Forelimb muscle (tissue), 1 donor: ENCODE measurements around the gene SMYD5. TPM values are rescaled to one million over a fixed set of nuclear protein-coding genes. Genes with fewer than 3 reads are reported as not detected.

Experiments
- DNase-seq: peaks from one replicate; pipeline ENCODE4 v3.0.0-alpha.2; 2013; ENCODE audit warnings: low read depth
- polyA plus RNA-seq: library from polyadenylated mRNA; unstranded; fragments of 120-200 nt; gene quantifications from one replicate; pipeline ENCODE4 v1.2.1, GENCODE V29; 2013; ENCODE audit not compliant: insufficient read length

Gene SMYD5
- polyA plus RNA-seq, 1 donor = 32.5 TPM

DNA sequence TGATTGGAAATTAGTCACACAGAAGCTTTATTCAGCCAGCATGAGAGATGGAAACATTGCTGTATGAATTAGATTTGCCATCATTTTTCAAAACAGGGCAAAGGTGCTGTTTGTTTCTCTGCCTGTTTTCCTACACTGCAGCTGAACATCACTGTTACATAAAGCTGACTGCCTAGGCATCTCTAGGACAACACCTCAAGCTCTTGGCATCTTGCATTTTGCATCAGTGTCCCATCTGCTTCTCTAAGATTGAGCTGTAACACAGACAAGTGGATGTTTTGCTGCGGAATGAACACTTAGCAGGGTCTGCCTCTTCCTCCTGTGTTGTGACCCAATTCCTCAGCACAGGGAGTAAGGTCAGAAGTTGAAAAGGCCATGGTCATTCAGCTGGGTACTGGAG is 24.9 kb downstream of the SMYD5 start:
- DNase-seq = no peak

DNA sequence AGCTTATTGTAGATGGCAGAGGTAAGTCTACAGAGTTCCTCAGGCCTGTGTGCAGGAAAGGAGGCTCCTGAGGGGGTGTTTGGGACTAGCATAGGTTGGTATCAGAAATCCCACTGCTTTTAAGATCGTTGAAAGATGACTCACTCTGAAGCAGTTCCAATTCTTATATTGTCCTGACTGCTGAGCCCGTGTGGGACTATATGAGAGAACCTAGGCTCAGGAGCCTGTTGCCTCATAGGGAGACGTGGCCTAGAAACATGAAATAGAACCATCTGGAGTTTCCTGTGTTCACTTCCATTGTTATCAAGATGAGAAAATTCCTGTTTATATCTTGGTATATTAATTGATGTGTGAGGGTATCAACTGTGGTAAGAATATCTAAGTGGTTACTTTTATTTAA is 25.7 kb downstream of the SMYD5 start:
- DNase-seq = no peak

DNA sequence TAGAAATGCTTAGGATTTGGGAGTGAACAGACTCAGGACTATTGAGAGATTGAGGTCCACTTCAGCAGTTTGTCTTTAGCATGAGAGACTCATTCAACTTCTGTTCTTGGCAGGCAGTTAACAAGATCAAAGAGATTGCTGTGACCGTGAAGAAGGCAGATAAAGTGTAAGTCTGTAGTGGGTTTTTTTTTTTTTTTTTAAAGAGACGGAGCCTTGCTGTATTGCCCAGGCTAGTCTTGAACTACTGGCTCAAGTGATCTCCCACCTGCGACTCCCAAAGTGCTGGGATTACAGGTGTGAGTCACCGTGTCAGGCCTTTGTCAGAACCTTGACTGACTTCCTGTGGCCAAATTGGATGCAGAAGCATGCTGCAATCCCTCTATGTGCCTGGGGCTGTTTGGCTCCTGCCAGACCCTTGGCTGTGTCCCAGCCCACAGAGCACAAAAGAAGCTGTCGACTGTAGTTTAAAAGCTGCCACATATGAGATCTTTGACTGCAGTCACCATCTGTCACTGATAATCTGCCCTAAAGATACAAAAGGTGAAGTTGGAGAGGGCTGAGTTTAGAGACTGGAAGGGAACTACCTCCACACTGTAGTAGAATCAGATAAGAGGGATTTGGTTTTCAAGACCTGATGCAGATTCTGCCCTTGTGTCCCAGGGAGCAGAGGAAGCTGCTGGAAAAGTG is 30.0 kb downstream of the SMYD5 start:
- no peak for DNase-seq

- no peak for DNase-seq
Measured at GRCh38 chr2:73244580-73244979, 30.5 kb downstream of the SMYD5 start.

DNA sequence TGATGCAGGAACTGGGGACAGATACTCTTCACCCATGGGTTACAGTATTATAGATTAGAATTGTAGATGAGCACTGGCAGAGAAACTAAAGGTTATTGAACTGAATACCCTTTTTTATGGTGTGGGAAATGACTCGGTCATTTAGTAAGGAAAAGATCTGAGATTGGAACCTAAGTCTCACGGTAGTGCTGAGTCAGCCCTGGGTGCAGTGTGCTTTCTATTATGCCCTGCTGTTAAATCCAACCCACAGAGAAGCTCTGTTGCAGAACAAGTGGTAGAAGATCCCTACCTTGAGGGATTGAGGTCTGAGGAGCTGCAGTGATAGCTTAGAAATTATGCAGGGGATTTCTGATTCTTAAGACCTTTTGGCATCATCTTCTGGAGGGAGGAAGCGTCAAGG is 32.8 kb downstream of the SMYD5 start:
- no peak for DNase-seq

DNA sequence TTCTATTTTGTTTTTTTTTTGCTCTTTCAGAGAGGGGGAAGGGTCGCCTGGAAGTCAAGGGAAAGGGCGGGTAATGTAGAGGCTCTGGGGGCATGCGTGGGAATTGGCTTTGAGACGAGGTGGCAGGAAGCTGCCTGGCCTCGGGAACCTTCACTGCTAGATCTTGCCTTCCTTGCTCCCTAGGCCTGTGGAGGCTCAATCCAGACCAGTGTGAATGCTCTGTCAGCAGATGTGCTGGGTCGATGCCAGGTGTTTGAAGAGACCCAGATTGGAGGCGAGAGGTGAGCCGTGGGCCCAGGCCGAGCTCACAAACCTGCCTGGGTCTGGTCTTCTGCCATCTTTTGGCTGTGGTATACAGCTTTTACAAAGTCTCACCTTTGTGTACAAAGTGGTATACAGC is 35.6 kb downstream of the SMYD5 start:
- DNase-seq = no peak

- no peak for DNase-seq
Measured at GRCh38 chr2:73250872-73251846, 37.1 kb downstream of the SMYD5 start.

- no peak for DNase-seq
Measured at GRCh38 chr2:73252238-73253027, 38.4 kb downstream of the SMYD5 start.

- DNase-seq = no peak
Measured at GRCh38 chr2:73253400-73253799, 39.4 kb downstream of the SMYD5 start.

DNA sequence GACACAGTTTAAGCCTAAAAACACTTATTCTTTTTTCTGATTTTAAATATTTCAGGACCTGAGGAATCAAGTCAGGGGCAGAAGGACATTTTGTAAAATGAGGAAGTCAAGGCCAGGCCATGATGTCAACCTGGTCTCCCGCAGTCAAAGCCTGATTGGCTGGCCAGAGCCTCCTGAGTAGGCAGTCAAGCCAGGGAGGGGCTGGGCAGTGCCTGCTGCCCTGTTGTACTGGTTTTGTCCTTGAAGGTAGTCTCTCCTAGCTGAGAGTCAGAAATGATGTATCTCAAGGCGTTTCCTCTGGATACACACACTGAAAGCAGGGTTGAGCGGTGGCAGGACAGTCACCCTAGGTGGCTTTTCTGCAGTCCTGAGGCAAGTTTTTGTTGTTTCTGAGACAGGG is 39.9 kb downstream of the SMYD5 start:
- no peak for DNase-seq

DNA sequence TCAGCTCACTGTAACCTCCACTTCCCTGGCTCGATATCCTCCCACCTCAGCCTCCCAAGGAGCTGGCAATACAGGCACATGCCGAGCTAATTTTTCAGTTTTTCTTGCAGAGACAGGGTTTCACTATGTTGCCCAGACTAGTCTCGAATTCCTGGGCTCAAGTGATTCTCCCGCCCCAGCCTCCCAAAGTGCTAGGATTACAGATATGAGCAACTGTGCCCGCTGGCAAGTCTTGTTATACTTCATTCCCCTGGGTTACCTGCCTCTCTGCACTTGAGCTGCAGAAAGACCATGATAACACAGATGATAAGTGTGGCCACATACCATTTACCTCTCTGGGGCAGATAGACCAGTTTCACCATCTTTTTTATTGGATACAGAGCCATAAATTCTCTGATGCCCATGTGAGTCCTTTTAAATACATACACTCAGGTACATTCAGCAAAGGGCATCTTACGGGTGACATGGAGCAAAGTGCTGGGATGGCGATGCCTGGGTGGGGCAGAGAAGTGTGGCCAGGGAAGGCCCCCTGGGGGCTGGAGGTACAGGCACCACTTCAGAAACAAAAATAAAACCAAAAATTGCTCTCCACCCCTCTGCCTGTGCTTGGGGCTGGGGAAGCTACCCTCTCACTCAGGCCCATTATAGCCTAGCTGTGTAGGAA is 40.4 kb downstream of the SMYD5 start:
- DNase-seq = no peak

GRCh38 chr2:73255007-73255644 is 41.1 kb downstream of the SMYD5 start:
- no peak for DNase-seq

- no peak for DNase-seq
Measured at GRCh38 chr2:73255907-73256617, 42.0 kb downstream of the SMYD5 start.

DNA sequence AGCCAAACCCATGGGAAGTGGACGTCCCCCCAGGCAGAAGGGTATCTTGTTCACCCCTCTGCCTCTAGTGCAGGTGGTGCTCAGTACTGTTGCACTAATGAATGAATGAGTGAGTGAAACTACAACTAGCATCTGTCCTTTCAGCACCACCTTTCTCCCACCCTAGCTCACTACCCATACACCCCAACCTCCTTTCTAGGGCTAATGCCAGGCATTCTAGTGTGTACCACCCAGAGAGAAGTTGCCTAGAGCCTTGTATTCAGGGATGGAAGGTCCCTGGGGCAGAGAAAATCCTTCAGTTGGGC is 42.5 kb downstream of the SMYD5 start:
- no peak for DNase-seq

DNA sequence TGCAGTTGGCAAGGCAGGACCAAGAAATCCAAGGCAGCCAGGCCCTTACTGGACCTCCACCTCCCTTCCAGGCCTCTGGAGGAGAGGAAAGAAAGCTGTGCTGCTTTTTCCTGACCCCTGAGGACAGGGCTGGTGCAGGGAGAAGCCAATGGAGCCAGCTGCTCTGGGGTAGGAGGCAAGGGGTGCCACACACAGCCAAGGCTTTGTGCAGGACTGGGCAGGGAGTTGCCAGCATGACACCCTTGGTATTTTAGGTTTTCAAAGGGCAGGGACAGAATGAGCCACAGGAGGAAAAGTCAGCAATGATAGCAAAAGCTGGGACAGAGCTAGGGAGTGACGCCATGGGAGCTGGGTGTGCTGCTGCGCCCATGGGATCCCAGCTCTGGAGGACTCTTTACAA is 43.0 kb downstream of the SMYD5 start:
- no peak for DNase-seq

- no peak for DNase-seq
Measured at GRCh38 chr2:73257425-73258125, 43.5 kb downstream of the SMYD5 start.

GRCh38 chr2:73258186-73258912 is 44.3 kb downstream of the SMYD5 start:
- DNase-seq = no peak

- DNase-seq = no peak
Measured at GRCh38 chr2:73258913-73259215, 44.8 kb downstream of the SMYD5 start.

DNA sequence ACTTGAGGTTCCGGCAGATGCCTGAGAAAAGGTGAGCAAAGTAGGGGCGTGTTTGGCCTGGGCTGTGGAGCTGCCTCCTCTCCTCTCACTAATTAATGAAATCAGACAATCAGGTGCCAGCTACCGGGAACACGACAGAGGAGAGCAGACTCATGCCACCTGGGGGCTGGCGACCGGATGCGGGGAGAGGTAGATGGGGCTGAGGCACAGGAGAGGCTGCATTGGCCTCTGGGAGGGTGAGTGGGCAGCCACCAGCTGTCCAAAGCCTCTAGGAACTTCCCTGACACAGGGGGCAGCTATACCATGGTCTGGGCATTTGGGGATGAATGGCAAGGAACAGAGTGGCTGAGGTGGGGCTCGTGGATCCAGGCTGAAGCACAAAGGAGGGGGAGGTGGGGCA is 45.2 kb downstream of the SMYD5 start:
- no peak for DNase-seq
